ENCODE results near the gene LRP4.
"Not testable (repeated sequence)": the region's sequence is repeated elsewhere in the genome, so short reads cannot be mapped to it uniquely, and the experiment has no call there.

Gene LRP4

DNA sequence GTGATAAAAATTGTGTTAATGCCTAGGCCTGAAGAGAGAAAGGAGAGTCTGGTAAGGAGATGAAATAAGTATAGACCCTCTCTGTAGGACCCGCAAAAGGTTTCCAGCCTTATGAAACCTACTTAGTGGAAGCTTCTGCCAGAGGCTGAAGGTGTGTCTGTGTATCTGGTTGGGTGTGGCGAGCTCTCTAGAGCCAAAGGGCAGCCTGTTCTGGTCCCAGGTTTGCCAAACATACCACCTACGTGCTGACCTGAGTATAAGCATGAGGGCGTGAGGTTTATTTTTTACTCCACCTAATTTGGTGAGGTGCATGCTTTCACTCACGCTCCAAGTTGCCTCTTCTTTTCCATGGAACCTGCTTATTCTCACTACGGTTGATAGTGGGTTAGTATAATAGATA, 23.8 kb upstream of the LRP4 start:
- no peak for TF ChIP-seq POLR2A (IDR thresholded peaks at IDR 0.05; ENCODE audit: low read depth, low read length)
- no peak for DNase-seq (ENCODE audit: insufficient read length, low spot score)
- FAIRE-seq, result no peak

GRCh38 chr11:46936138-46937110, 18.1 kb upstream of the LRP4 start, which contains the start of gene CSTPP1:
TSS of gene CSTPP1 (plus strand) at chr11:46936761. CDS start at chr11:46936806, 45 bp downstream.
- DNase-seq (ENCODE audit: insufficient read length, low spot score) (peak; percentile 99), FAIRE-seq (peak; percentile 94)
- TF ChIP-seq POLR2A (IDR thresholded peaks at IDR 0.05; ENCODE audit: low read depth, low read length), result peak; percentile 66

DNA sequence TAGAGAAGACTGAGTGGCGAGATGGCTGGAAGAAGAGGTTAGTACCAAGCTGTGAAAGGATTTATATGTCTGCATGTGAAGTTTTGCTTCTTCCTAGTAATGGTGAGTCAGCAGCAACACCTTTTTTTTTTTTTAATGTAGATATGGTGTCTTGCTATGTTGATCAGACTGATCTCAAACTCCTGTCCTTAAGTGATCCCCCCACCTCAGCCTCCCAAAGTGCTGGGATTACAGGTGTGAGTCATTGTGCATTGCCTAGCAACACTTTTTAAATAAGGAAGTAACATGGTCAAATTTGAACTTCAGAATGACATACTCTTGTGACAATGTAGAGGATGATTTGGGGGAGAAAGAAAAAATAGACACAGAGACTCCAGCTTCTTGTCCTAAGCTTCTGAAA, 11.7 kb upstream of the LRP4 start:
- FAIRE-seq (peak; percentile 23), DNase-seq (ENCODE audit: insufficient read length, low spot score) (no peak)
- TF ChIP-seq POLR2A (IDR thresholded peaks at IDR 0.05; ENCODE audit: low read depth, low read length), result no peak

DNA sequence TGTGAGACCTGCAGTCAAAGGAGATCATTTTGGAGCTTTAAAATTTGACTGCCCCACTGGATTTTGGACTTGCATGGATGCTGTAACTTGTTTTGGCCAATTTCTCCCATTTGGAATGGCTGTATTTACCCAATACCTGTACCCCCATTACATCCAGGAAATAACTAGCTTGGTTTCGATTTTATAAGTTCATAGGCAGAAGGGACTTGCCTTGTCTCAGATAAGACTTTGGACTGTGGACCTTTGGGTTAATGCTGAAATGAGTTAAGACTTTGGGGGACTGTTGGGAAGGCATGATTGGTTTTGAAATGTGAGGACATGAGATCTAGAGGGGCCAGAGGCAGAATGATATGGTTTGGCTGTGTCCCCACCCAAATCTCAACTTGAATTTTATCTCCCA, 10.4 kb upstream of the LRP4 start:
- not testable (repeated sequence) for DNase-seq (ENCODE audit: insufficient read length, low spot score); FAIRE-seq

DNA sequence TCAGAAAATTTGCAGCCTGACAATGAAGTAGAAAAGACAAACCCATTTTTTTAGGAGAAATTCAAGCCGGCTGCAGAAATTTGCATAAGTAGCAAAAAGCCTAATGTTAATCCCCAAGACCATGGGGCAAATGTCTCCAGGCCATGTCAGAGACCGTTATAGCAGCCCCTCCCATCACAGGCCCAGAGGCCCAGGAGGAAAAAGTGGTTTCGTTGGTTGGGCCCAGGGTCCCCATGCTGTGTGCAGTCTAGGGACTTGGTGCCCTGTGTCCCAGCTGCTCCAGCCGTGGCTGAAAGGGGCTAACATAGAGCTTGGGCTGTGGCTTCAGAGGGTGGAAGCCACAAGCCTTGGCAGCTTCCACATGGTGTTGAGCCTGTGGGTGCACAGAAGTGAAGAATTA, 9.6 kb upstream of the LRP4 start:
- FAIRE-seq; DNase-seq (ENCODE audit: insufficient read length, low spot score): not testable (repeated sequence)

DNA sequence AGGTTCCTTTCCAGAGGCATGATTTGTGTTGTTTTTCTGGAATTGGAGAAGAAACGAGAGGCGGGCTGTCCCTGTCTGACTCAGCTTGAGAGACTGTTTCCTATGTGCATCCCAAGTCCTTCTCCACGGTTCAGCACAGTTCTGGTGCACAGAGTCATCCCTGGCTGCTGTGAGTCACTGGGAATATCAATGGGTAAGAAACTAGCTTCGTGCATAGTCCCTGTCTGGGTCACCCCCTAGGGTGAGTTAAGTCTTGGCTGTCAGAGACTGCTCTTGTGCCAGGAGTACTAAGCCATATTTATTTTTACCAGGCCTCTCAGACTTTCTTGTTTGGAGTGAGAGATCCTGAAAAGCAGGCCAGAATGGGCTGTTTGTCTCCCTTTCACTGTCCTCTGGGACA, 2.4 kb upstream of the LRP4 start:
- peak; percentile 99 for DNase-seq (ENCODE audit: insufficient read length, low spot score)
- no peak for TF ChIP-seq POLR2A (IDR thresholded peaks at IDR 0.05; ENCODE audit: low read depth, low read length)
- peak; percentile 97 for FAIRE-seq

GRCh38 chr11:46918788-46919513, 601 bp upstream of the LRP4 start:
- no peak for DNase-seq (ENCODE audit: insufficient read length, low spot score)
- TF ChIP-seq POLR2A (IDR thresholded peaks at IDR 0.05; ENCODE audit: low read depth, low read length), result no peak
- no peak for FAIRE-seq

- no peak for FAIRE-seq
- no peak for TF ChIP-seq POLR2A (IDR thresholded peaks at IDR 0.05; ENCODE audit: low read depth, low read length)
- no peak for DNase-seq (ENCODE audit: insufficient read length, low spot score)
These were observed 628 bp downstream of the LRP4 start for GRCh38 chr11:46917762-46918082.

GRCh38 chr11:46917109-46917761, 1.1 kb downstream of the LRP4 start:
- DNase-seq (ENCODE audit: insufficient read length, low spot score), result no peak
- no peak for TF ChIP-seq POLR2A (IDR thresholded peaks at IDR 0.05; ENCODE audit: low read depth, low read length)

GRCh38 chr11:46916286-46917108, 1.9 kb downstream of the LRP4 start:
- FAIRE-seq, result no peak
- no peak for TF ChIP-seq POLR2A (IDR thresholded peaks at IDR 0.05; ENCODE audit: low read depth, low read length)
- peak; percentile 89 for DNase-seq (ENCODE audit: insufficient read length, low spot score)

More at GRCh38 chr11:46917109-46917761, 1.1 kb downstream of the LRP4 start:
- no peak for FAIRE-seq

DNA sequence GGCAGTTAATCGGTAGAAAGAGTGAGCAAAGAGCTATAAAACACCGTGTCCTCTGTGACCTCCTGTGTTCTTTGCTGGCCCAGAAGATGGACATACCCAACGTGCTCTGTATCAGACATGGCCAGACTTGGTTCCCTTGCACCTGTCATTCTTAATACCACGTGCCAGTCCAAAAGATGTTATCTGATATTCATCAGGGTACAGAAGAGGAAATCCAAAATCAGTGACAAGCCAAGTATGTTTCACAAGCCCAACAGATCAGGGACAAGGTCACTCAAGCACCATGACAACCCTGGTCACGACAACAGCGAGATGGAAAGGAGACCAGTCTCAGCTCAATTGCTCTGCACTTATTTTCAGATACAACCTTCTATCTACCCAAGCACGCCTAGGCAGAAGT, 3.4 kb downstream of the LRP4 start:
- DNase-seq (ENCODE audit: insufficient read length, low spot score) (no peak), FAIRE-seq (no peak)
- TF ChIP-seq POLR2A (IDR thresholded peaks at IDR 0.05; ENCODE audit: low read depth, low read length), result no peak

GRCh38 chr11:46914363-46914762, 4.0 kb downstream of the LRP4 start:
- FAIRE-seq (no peak), DNase-seq (ENCODE audit: insufficient read length, low spot score) (no peak)
- TF ChIP-seq POLR2A (IDR thresholded peaks at IDR 0.05; ENCODE audit: low read depth, low read length), result no peak

DNA sequence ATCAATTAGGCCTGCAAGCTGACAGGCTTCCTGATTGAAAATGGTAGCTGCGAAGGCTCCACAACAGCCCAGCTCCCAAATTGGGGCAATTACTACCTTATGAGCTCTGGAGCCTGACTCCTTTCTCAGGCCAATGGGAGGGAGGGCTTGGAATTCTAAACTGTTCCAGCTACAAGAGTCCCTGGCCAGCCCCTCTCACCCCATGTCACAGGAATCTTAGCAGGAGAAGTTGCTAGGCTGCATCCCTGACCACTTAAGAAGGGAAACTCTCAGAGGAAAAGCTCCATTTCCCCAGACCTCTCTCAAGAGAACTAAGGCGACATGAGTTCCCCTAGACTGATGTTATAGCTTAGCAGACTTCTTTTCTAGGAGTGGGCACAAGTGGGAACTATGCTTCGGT, 4.9 kb downstream of the LRP4 start:
- DNase-seq (ENCODE audit: insufficient read length, low spot score) (no peak), FAIRE-seq (no peak)
- TF ChIP-seq POLR2A (IDR thresholded peaks at IDR 0.05; ENCODE audit: low read depth, low read length), result no peak

Data from H54 (cell line).